Esophagus muscularis mucosa (tissue), 4 donors: ENCODE results near the gene GAS1. TPM values are rescaled to one million over a fixed set of nuclear protein-coding genes. Genes with fewer than 3 reads are reported as not detected.

Experiments used
- DNase-seq: peaks from one replicate; pipeline ENCODE4 v3.0.0-alpha.2; 2017; ENCODE audit errors: extremely low spot score
- H3K27ac ChIP-seq, 4 donors: fragments of 200-600 bp; sonication (generic); replicated peaks in 1 of 4; 1 replicate in 3 of 4; 2 replicates in 1 of 4; pipeline ENCODE4 v1.5.1; 2016 to 2019; ENCODE audit warnings: mild to moderate bottlenecking in 1 of 4
- H3K27me3 ChIP-seq, 4 donors: fragments of 200-600 bp; sonication (generic); one replicate each; pipeline versions ENCODE4 v1.5.1 to v1.6.0; 2016 to 2019
- H3K36me3 ChIP-seq, 4 donors: fragments of 200-600 bp; sonication (generic); one replicate each; pipeline ENCODE4 v1.5.1; 2016 to 2019
- H3K4me1 ChIP-seq, 4 donors: fragments of 200-600 bp; sonication (generic); one replicate each; pipeline ENCODE4 v1.5.1; 2016 to 2019
- H3K4me3 ChIP-seq, 4 donors: fragments of 200-600 bp; sonication (generic); 1 replicate in 2 of 4; 2 replicates in 2 of 4; pipeline ENCODE4 v1.5.1; 2016 to 2019; ENCODE audit warnings: mild to moderate bottlenecking in 4 of 4, moderate library complexity in 1 of 4
- H3K9me3 ChIP-seq, 4 donors: fragments of 200-600 bp; sonication (generic); 1 replicate in 3 of 4; 2 replicates in 1 of 4; pipeline ENCODE4 v1.5.1; 2016 to 2019
- EP300 ChIP-seq: sonication (generic); formaldehyde crosslinking; IDR thresholded peaks from one replicate; pipeline ENCODE4 v1.6.1; 2017; ENCODE audit warnings: antibody characterized with exemption
- POLR2A ChIP-seq: fragments of 450-650 bp; IDR thresholded peaks from one replicate; pipeline ENCODE4 v1.6.1; 2017; ENCODE audit warnings: antibody characterized with exemption, moderate library complexity, mild to moderate bottlenecking, low read depth
- POLR2AphosphoS5 ChIP-seq, 2 donors: sonication (generic); formaldehyde crosslinking; IDR thresholded peaks; one replicate each; pipeline ENCODE4 v1.6.1; 2017; ENCODE audit warnings: antibody characterized with exemption in 2 of 2
- WGBS: methylation state at CpG from one replicate; pipeline ENCODE4 v1.1.5; 2018; 5-methylcytosine and 5-hydroxymethylcytosine counted together
- intact Hi-C: fragments of 100-400 bp; cut with DNase I; formaldehyde crosslinking; loops from one replicate; pipeline ENCODE4 v1.15.1; 2023
- total RNA-seq, 4 donors: library from RNA; depleted of rRNA; stranded (reverse); fragments of >200 nt; gene quantifications; one replicate each; pipeline versions ENCODE4 v1.1.0 to v1.2.1, GENCODE V29; 2016
- TF ChIP-seq, protein P1 (sequence below), 3 experiments: fragments of 200-600 bp in 2 of 3; fragments of 450-650 bp in 1 of 3; sonication (generic) in 2 of 3; IDR thresholded peaks; one replicate each; pipeline ENCODE4 v1.5.1; 2017 to 2019; ENCODE audit warnings: antibody characterized with exemption in 3 of 3, mild to moderate bottlenecking in 2 of 3, moderate library complexity in 1 of 3

The GAS1 gene
- total RNA-seq, 4 donors from 2014 or later = 47.4 to 152 (median 86.5) TPM

DNA sequence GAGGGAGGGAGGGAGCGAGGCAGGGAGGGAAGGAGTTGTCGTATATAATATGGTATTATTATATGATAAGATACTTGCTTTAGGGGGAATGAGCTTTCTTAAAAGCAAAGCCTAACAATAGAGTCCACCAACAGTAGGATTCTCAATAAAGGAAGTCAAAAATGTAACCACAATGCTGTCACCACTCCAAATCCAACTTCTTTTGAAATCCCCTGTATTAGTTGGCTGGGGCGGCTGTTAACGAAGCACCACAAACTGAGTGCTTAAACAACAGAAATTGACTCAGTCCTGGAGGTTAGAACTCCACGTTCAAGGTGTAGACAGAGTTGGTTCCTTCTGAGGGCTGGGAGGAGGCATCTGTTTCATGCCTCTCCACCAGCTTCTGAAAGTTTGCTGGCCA lies 23.1 kb downstream of the GAS1 start:
- intact Hi-C loops = no loop called here
- no peak overlapping the region for H3K4me3 ChIP-seq

DNA sequence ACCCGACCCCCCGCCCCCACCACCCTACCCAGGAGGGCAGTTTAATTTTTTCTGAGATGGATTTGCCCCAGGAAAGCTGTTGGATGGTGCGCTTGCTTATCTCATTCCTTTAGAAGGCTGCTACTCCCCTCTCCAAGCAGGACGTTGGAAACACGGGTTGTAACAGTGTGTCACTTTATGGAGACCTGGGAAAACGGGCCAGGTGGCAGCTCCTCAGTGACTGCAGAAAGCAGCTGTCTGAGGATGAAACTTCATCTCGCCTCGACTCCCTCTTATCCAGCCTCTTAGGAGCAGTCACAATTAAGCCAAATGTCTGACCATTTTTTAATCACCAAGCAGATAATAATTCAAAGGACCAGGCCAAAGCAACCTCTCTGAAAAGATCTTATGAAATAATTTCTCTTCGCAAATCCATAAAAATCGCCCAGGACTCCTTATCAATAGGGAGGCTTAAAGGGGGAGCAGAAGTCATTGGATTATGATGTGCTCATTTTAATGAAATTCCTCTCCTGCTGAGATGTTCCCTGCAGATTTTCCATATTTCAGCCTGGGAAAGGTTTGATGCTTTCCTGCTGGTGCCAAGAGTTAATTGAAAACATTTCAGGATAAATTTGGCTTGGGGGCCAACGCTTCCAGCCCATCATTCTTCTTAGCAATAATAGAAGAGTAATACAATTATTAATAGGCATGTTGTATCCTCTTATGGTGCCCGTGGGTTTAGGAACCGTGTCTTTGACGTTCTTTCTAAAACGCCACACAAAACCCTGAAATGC lies 26.0 kb downstream of the GAS1 start:
- TF ChIP-seq EP300 (no peak), POLR2AphosphoS5 (IDR thresholded peaks at IDR 0.05) (no peak), POLR2A (no peak)
- TF ChIP-seq, protein P1, sequence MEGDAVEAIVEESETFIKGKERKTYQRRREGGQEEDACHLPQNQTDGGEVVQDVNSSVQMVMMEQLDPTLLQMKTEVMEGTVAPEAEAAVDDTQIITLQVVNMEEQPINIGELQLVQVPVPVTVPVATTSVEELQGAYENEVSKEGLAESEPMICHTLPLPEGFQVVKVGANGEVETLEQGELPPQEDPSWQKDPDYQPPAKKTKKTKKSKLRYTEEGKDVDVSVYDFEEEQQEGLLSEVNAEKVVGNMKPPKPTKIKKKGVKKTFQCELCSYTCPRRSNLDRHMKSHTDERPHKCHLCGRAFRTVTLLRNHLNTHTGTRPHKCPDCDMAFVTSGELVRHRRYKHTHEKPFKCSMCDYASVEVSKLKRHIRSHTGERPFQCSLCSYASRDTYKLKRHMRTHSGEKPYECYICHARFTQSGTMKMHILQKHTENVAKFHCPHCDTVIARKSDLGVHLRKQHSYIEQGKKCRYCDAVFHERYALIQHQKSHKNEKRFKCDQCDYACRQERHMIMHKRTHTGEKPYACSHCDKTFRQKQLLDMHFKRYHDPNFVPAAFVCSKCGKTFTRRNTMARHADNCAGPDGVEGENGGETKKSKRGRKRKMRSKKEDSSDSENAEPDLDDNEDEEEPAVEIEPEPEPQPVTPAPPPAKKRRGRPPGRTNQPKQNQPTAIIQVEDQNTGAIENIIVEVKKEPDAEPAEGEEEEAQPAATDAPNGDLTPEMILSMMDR (IDR thresholded peaks at IDR 0.05) = no peak
- H3K4me1 ChIP-seq = peaks cover 0 to 7% (median 3%) of the 10 kb centered on the region in 4 donors
- H3K36me3 ChIP-seq = no peaks in the 10 kb centered on the region
- no peak overlapping the region for H3K27ac ChIP-seq
- no peak overlapping the region for H3K4me3 ChIP-seq
- 73% methylated on average over 15 of the region's 15 CpGs for WGBS
- intact Hi-C loops = no loop called here
- no peaks in the 10 kb centered on the region for H3K9me3 ChIP-seq
- no peaks in the 10 kb centered on the region for H3K27me3 ChIP-seq
- DNase-seq = no peak

More for the DNA sequence above, 23.1 kb downstream of the GAS1 start:
- H3K36me3 ChIP-seq = no peaks in the 10 kb centered on the region
- whole genome bisulfite sequencing = 88% methylated on average over 5 of the region's 5 CpGs
- DNase-seq = no peak
- H3K9me3 ChIP-seq = no peaks in the 10 kb centered on the region
- TF ChIP-seq, protein P1 (IDR thresholded peaks at IDR 0.05) = no peak
- no peak for TF ChIP-seq POLR2AphosphoS5 (IDR thresholded peaks at IDR 0.05)
- no peak for TF ChIP-seq EP300
- no peak for TF ChIP-seq POLR2A
- H3K27me3 ChIP-seq = no peaks in the 10 kb centered on the region
- peaks cover 0 to 7% (median 3%) of the 10 kb centered on the region in 4 donors for H3K4me1 ChIP-seq
- no peak overlapping the region for H3K27ac ChIP-seq

GRCh38 chr9:86918556-86918955 lies 28.8 kb downstream of the GAS1 start:
- intact Hi-C loops = no loop called here
- H3K27ac ChIP-seq = no peak overlapping the region
- no peaks in the 10 kb centered on the region for H3K9me3 ChIP-seq
- no peak overlapping the region for H3K4me3 ChIP-seq
- 92% methylated on average over 3 of the region's 3 CpGs for WGBS
- DNase-seq = no peak
- no peaks in the 10 kb centered on the region for H3K36me3 ChIP-seq
- no peaks in the 10 kb centered on the region for H3K4me1 ChIP-seq
- no peak for TF ChIP-seq EP300
- TF ChIP-seq POLR2A = no peak
- no peak for TF ChIP-seq POLR2AphosphoS5 (IDR thresholded peaks at IDR 0.05)
- TF ChIP-seq, protein P1 (IDR thresholded peaks at IDR 0.05) = no peak
- H3K27me3 ChIP-seq = no peaks in the 10 kb centered on the region

GRCh38 chr9:86912210-86912609 lies 35.1 kb downstream of the GAS1 start:
- no peak for DNase-seq
- TF ChIP-seq, protein P1 (IDR thresholded peaks at IDR 0.05) = no peak
- no peak for TF ChIP-seq POLR2AphosphoS5 (IDR thresholded peaks at IDR 0.05)
- TF ChIP-seq EP300 = no peak
- no peak for TF ChIP-seq POLR2A
- intact Hi-C loops = no loop called here
- no peaks in the 10 kb centered on the region for H3K4me1 ChIP-seq
- no peaks in the 10 kb centered on the region for H3K27me3 ChIP-seq
- H3K9me3 ChIP-seq = no peaks in the 10 kb centered on the region
- H3K27ac ChIP-seq = no peak overlapping the region
- 97% methylated on average over 3 of the region's 3 CpGs for WGBS
- H3K36me3 ChIP-seq = no peaks in the 10 kb centered on the region
- H3K4me3 ChIP-seq = no peak overlapping the region

DNA sequence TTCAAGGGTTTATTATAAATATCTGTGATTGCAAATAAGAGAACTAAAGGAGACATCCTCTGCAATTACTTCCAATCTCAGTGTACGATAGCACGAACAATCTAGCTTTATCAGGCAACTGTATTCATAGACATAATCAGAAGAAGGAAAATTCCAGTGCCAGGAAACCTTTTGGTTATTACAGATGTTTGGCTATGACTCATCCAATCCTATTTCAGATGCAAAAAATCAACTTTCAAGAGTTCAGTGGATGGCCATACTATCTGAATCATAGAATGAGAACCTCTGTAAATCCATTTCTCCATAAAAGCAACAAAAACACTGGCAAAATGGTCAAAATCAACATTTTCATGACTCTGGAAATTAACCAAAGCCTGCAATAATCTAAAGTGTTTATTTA lies 37.9 kb downstream of the GAS1 start:
- no peak for TF ChIP-seq POLR2AphosphoS5 (IDR thresholded peaks at IDR 0.05)
- TF ChIP-seq POLR2A = no peak
- TF ChIP-seq, protein P1 (IDR thresholded peaks at IDR 0.05) = no peak
- no peak for TF ChIP-seq EP300
- Histone ChIP-seq H3K36me3 (no peaks in the 10 kb centered on the region), H3K27ac (no peak overlapping the region), H3K4me1 (no peaks in the 10 kb centered on the region), H3K27me3 (no peaks in the 10 kb centered on the region), H3K9me3 (peaks cover 0 to 4% (median 0%) of the 10 kb centered on the region in 4 donors), H3K4me3 (no peak overlapping the region)
- intact Hi-C loops = no loop called here
- no peak for DNase-seq
- 98% methylated on average over 2 of the region's 2 CpGs for WGBS
